ENCODE results near the gene DEPDC1. TPM values are rescaled to one million over a fixed set of nuclear protein-coding genes. Genes with fewer than 3 reads are reported as not detected.

The DEPDC1 gene
- total RNA-seq, 6 experiments from 2014 or later = 0.15 to 1.4 (median 0.43) TPM; not detected in 1

- 69% methylated on average over 2 of the region's 2 CpGs for WGBS (ENCODE audit: insufficient coverage, low coverage, low lambda C conversion rate, missing lambda C conversion rate)
- intact Hi-C loops (cut with DNase I) = no loop called here
- DNase-seq = no peak
These were observed 37.8 kb downstream of the DEPDC1 start for GRCh38 chr1:68459091-68459490.

DNA sequence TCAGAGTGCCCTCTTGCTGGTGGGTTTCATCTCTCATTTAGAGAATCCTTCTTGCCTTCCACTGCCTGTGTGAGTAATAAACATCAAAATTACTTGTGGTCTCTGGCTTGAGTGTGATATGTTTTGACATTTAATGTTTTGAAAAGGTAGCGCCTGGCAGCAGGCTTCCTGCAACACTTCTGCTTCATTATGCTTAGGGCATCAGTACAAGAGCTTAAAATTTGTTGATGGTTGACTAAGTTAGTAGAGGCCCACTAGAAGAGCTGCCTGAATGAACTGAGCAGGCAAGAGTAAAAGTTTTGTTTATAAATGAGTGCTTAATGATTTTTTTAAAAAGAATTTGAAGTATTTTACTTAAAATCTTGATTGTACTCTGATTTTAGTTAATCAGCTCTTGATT, 40.7 kb downstream of the DEPDC1 start:
- no peak overlapping the region for H3K4me3 ChIP-seq
- no peaks in the 10 kb centered on the region for H3K36me3 ChIP-seq
- no peaks in the 10 kb centered on the region for H3K9me3 ChIP-seq
- no peak for ATAC-seq
- H3K27ac ChIP-seq = no peak overlapping the region
- no peaks in the 10 kb centered on the region for H3K4me1 ChIP-seq
- no peak for TF ChIP-seq POLR2A (IDR thresholded peaks at IDR 0.05)
- TF ChIP-seq, protein P1, sequence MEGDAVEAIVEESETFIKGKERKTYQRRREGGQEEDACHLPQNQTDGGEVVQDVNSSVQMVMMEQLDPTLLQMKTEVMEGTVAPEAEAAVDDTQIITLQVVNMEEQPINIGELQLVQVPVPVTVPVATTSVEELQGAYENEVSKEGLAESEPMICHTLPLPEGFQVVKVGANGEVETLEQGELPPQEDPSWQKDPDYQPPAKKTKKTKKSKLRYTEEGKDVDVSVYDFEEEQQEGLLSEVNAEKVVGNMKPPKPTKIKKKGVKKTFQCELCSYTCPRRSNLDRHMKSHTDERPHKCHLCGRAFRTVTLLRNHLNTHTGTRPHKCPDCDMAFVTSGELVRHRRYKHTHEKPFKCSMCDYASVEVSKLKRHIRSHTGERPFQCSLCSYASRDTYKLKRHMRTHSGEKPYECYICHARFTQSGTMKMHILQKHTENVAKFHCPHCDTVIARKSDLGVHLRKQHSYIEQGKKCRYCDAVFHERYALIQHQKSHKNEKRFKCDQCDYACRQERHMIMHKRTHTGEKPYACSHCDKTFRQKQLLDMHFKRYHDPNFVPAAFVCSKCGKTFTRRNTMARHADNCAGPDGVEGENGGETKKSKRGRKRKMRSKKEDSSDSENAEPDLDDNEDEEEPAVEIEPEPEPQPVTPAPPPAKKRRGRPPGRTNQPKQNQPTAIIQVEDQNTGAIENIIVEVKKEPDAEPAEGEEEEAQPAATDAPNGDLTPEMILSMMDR (IDR thresholded peaks at IDR 0.05) = no peak
- H3K27me3 ChIP-seq = no peaks in the 10 kb centered on the region
- 73% methylated on average over 1 of the region's 1 CpG for WGBS (ENCODE audit: insufficient coverage, low coverage, low lambda C conversion rate, missing lambda C conversion rate)
- no peak for DNase-seq
- intact Hi-C loops (cut with DNase I) = no loop called here

More at GRCh38 chr1:68459091-68459490, 37.8 kb downstream of the DEPDC1 start:
- no peak overlapping the region for H3K27ac ChIP-seq
- H3K27me3 ChIP-seq = no peaks in the 10 kb centered on the region
- H3K9me3 ChIP-seq = no peaks in the 10 kb centered on the region
- no peak for ATAC-seq
- no peak for TF ChIP-seq POLR2A (IDR thresholded peaks at IDR 0.05)
- TF ChIP-seq, protein P1 (IDR thresholded peaks at IDR 0.05) = no peak
- no peaks in the 10 kb centered on the region for H3K36me3 ChIP-seq
- no peaks in the 10 kb centered on the region for H3K4me1 ChIP-seq
- H3K4me3 ChIP-seq = no peak overlapping the region

GRCh38 chr1:68454534-68454933, 42.3 kb downstream of the DEPDC1 start:
- Histone ChIP-seq H3K27me3 (no peaks in the 10 kb centered on the region), H3K36me3 (no peaks in the 10 kb centered on the region), H3K9me3 (no peaks in the 10 kb centered on the region), H3K4me3 (no peak overlapping the region), H3K27ac (no peak overlapping the region), H3K4me1 (no peaks in the 10 kb centered on the region)
- no peak for ATAC-seq
- WGBS (ENCODE audit: insufficient coverage, low coverage, low lambda C conversion rate, missing lambda C conversion rate) = 87% methylated on average over 2 of the region's 2 CpGs
- intact Hi-C loops (cut with DNase I) = no loop called here
- TF ChIP-seq, protein P1 (IDR thresholded peaks at IDR 0.05) = no peak
- TF ChIP-seq POLR2A (IDR thresholded peaks at IDR 0.05) = no peak
- no peak for DNase-seq

GRCh38 chr1:68453060-68453670, 43.7 kb downstream of the DEPDC1 start:
- no peaks in the 10 kb centered on the region for H3K9me3 ChIP-seq
- 71% methylated on average over 7 of the region's 8 CpGs for WGBS (ENCODE audit: insufficient coverage, low coverage, low lambda C conversion rate, missing lambda C conversion rate)
- H3K36me3 ChIP-seq = no peaks in the 10 kb centered on the region
- H3K4me3 ChIP-seq = no peak overlapping the region
- H3K4me1 ChIP-seq = no peaks in the 10 kb centered on the region
- DNase-seq (no peak), ATAC-seq (no peak)
- no peaks in the 10 kb centered on the region for H3K27me3 ChIP-seq
- no peak overlapping the region for H3K27ac ChIP-seq
- intact Hi-C loops (cut with DNase I) = no loop called here
- no peak for TF ChIP-seq POLR2A (IDR thresholded peaks at IDR 0.05)
- TF ChIP-seq, protein P1 (IDR thresholded peaks at IDR 0.05) = no peak
